Measurements from ENCODE around the gene TMEM43.

DNA sequence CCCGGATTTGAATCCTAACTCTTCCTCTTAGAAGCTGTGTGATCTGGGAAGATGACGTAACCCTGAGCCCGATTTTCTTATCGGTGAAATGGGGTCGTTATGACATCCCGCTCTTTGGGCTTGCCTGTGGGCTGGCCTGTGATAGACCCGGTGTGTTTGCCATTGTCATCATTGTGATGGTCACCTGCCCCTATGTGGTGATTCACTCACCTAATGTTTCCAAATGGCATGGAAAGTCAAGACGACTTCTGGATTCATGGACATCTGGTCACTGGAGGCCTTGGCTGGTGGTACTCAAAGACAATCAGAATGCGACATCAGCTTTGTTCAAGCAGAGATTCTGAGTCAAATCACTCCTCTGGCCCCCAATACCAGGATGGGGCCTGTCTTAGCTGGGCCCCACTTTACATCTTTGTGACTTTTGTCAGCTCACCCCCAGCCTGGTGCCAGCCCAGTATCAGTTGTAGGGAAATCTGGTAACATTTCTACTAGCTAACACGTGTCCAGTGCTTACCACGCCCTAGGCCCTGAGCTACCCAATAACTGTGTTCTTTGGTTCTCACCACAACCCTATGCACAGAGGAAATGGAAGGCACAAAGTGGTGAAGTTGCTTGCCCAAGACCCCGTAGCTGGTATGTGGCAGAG, 2.8 kb downstream of the TMEM43 start:
- TF ChIP-seq CTCF (IDR thresholded peaks at IDR 0.05 in 2 of 3, conservative IDR thresholded peaks at IDR 0.05 in 1 of 3; ENCODE audit: control insufficient read depth in 2 of 3, extremely low read depth in 1 of 3, insufficient read depth in 1 of 3, low read depth in 3 of 3, low read length in 3 of 3) (no peak), SUZ12 (IDR thresholded peaks at IDR 0.05; ENCODE audit: unreplicated experiment) (no peak), YY1 (IDR thresholded peaks at IDR 0.05; ENCODE audit: low read depth, low read length) (no peak), NFYA (IDR thresholded peaks at IDR 0.05; ENCODE audit: borderline replicate concordance, low read depth, low read length) (no peak), POLR2AphosphoS5 (IDR thresholded peaks at IDR 0.05; ENCODE audit: low read length) (no peak)
- TF ChIP-seq, protein P1, sequence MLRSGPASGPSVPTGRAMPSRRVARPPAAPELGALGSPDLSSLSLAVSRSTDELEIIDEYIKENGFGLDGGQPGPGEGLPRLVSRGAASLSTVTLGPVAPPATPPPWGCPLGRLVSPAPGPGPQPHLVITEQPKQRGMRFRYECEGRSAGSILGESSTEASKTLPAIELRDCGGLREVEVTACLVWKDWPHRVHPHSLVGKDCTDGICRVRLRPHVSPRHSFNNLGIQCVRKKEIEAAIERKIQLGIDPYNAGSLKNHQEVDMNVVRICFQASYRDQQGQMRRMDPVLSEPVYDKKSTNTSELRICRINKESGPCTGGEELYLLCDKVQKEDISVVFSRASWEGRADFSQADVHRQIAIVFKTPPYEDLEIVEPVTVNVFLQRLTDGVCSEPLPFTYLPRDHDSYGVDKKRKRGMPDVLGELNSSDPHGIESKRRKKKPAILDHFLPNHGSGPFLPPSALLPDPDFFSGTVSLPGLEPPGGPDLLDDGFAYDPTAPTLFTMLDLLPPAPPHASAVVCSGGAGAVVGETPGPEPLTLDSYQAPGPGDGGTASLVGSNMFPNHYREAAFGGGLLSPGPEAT (IDR thresholded peaks at IDR 0.05; ENCODE audit: low read depth), result no peak
